ENCODE measurements around the gene AP1G1.
A peak's percentile ranks its signal among the peaks of the same experiment; 100 is the strongest.

AP1G1 gene

DNA sequence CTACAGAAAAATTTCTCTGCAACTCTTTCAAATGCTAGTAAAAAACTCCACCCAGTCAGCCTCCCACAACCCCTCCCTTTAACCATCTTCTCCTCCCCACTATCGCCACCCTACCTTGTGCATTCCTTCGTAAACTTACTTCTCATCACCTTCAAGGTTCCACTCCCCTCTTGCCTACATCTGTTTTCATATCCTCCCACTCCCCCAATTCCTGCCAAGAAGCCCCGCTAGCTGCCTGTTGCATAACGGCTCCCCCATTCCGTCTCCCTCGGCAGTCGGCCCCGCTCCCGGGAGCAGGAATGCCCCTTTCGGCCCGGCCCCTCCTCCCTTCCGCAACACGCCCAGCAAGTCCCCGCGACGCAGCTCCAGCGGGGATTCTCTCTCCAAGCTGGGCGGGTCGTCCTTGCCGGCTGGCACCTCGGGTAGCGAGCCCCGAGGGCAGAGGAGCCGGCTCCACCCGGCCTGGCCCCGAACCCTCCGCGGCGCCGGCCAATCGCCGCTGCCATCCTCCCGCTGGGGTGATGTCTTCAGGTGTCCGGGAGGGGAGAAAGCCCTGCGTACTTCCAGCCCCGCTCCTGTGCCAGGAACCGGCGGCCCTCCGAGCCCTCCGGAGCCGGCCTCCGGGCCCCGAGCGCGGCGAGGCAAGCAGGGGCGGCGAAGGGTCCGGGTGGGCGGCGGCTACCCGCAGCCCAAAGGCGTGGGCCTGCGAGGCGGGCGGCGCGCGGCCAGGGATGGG lies 85.7 kb downstream of the AP1G1 start:
- H3K4me3 ChIP-seq (ENCODE audit: low read depth, low read length): peak overlapping the region; percentile 97
- TF ChIP-seq, protein P1, sequence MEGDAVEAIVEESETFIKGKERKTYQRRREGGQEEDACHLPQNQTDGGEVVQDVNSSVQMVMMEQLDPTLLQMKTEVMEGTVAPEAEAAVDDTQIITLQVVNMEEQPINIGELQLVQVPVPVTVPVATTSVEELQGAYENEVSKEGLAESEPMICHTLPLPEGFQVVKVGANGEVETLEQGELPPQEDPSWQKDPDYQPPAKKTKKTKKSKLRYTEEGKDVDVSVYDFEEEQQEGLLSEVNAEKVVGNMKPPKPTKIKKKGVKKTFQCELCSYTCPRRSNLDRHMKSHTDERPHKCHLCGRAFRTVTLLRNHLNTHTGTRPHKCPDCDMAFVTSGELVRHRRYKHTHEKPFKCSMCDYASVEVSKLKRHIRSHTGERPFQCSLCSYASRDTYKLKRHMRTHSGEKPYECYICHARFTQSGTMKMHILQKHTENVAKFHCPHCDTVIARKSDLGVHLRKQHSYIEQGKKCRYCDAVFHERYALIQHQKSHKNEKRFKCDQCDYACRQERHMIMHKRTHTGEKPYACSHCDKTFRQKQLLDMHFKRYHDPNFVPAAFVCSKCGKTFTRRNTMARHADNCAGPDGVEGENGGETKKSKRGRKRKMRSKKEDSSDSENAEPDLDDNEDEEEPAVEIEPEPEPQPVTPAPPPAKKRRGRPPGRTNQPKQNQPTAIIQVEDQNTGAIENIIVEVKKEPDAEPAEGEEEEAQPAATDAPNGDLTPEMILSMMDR (IDR thresholded peaks at IDR 0.05; ENCODE audit: insufficient read depth, low read depth, low read length, missing control alignments): no peak
- DNase-seq (ENCODE audit: low read depth): peak; percentile 61

GRCh38 chr16:71721066-71721740 lies 87.4 kb downstream of the AP1G1 start:
- TF ChIP-seq, protein P1 (IDR thresholded peaks at IDR 0.05; ENCODE audit: insufficient read depth, low read depth, low read length, missing control alignments): no peak
- no peak for DNase-seq (ENCODE audit: low read depth)
- H3K4me3 ChIP-seq (ENCODE audit: low read depth, low read length): no peak overlapping the region

GRCh38 chr16:71712501-71712900 lies 96.1 kb downstream of the AP1G1 start:
- no peak overlapping the region for H3K4me3 ChIP-seq (ENCODE audit: low read depth, low read length)
- TF ChIP-seq, protein P1 (IDR thresholded peaks at IDR 0.05; ENCODE audit: insufficient read depth, low read depth, low read length, missing control alignments): no peak
- no peak for DNase-seq (ENCODE audit: low read depth)

GRCh38 chr16:71711789-71712188 lies 96.8 kb downstream of the AP1G1 start:
- TF ChIP-seq, protein P1 (IDR thresholded peaks at IDR 0.05; ENCODE audit: insufficient read depth, low read depth, low read length, missing control alignments): no peak
- DNase-seq (ENCODE audit: low read depth): peak; percentile 11
- H3K4me3 ChIP-seq (ENCODE audit: low read depth, low read length): no peak overlapping the region

- TF ChIP-seq, protein P1 (IDR thresholded peaks at IDR 0.05; ENCODE audit: insufficient read depth, low read depth, low read length, missing control alignments): no peak
- no peak overlapping the region for H3K4me3 ChIP-seq (ENCODE audit: low read depth, low read length)
- no peak for DNase-seq (ENCODE audit: low read depth)
Measured at GRCh38 chr16:71709229-71709781, 99.3 kb downstream of the AP1G1 start.

- DNase-seq (ENCODE audit: low read depth): no peak
- H3K4me3 ChIP-seq (ENCODE audit: low read depth, low read length): no peak overlapping the region
- TF ChIP-seq, protein P1 (IDR thresholded peaks at IDR 0.05; ENCODE audit: insufficient read depth, low read depth, low read length, missing control alignments): no peak
Measured at GRCh38 chr16:71708696-71709095, 99.9 kb downstream of the AP1G1 start.

All from GM12865 (cell line).